SK-N-SH (cell line): ENCODE measurements around the gene CD180.

Experiments used
- EP300 ChIP-seq, 2 experiments: IDR thresholded peaks; 2 replicates each; pipeline versions ENCODE4 v1.4.0 to v1.6.1; 2012; ENCODE audit warnings: borderline replicate concordance in 1 of 2, low read depth in 1 of 2, low read length in 1 of 2
- EZH2phosphoT487 ChIP-seq: fragments of 200-600 bp; sonication (generic); IDR thresholded peaks from 2 replicates; pipeline ENCODE4 v1.6.1; 2017; ENCODE audit warnings: low read depth, mixed run types, mild to moderate bottlenecking, antibody characterized with exemption, moderate library complexity, borderline replicate concordance
- FOXM1 ChIP-seq: IDR thresholded peaks from 2 replicates; pipeline ENCODE4 v1.4.0; 2012; ENCODE audit warnings: low read depth, mild to moderate bottlenecking
- TAF1 ChIP-seq: IDR thresholded peaks from 2 replicates; pipeline ENCODE4 v1.6.1; 2012; ENCODE audit warnings: low read depth, mild to moderate bottlenecking, low read length, moderate library complexity, borderline replicate concordance
- TF ChIP-seq, protein P1 (sequence below): fragments of 200-600 bp; sonication (generic); IDR thresholded peaks from 2 replicates; pipeline ENCODE4 v1.6.1; 2017; ENCODE audit warnings: antibody characterized with exemption, mild to moderate bottlenecking, moderate library complexity
- TF ChIP-seq, protein P2 (sequence below): fragments of 150-350 bp; IDR thresholded peaks from 2 replicates; pipeline ENCODE4 v1.6.1; 2017; ENCODE audit warnings: antibody characterized with exemption, low read length, low read depth, borderline replicate concordance
- TF ChIP-seq, protein P3 (sequence below): IDR thresholded peaks from 2 replicates; pipeline ENCODE4 v1.4.0; 2012; ENCODE audit warnings: low read depth, borderline replicate concordance

- TF ChIP-seq TAF1 (no peak), EZH2phosphoT487 (no peak), EP300 (IDR thresholded peaks at IDR 0.05; ENCODE audit: borderline replicate concordance in 1 of 2, low read depth in 1 of 2, low read length in 1 of 2) (no peak), FOXM1 (no peak)
- TF ChIP-seq, protein P1, sequence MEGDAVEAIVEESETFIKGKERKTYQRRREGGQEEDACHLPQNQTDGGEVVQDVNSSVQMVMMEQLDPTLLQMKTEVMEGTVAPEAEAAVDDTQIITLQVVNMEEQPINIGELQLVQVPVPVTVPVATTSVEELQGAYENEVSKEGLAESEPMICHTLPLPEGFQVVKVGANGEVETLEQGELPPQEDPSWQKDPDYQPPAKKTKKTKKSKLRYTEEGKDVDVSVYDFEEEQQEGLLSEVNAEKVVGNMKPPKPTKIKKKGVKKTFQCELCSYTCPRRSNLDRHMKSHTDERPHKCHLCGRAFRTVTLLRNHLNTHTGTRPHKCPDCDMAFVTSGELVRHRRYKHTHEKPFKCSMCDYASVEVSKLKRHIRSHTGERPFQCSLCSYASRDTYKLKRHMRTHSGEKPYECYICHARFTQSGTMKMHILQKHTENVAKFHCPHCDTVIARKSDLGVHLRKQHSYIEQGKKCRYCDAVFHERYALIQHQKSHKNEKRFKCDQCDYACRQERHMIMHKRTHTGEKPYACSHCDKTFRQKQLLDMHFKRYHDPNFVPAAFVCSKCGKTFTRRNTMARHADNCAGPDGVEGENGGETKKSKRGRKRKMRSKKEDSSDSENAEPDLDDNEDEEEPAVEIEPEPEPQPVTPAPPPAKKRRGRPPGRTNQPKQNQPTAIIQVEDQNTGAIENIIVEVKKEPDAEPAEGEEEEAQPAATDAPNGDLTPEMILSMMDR: no peak
- TF ChIP-seq, protein P2, sequence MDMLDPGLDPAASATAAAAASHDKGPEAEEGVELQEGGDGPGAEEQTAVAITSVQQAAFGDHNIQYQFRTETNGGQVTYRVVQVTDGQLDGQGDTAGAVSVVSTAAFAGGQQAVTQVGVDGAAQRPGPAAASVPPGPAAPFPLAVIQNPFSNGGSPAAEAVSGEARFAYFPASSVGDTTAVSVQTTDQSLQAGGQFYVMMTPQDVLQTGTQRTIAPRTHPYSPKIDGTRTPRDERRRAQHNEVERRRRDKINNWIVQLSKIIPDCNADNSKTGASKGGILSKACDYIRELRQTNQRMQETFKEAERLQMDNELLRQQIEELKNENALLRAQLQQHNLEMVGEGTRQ: no peak
- TF ChIP-seq, protein P3, sequence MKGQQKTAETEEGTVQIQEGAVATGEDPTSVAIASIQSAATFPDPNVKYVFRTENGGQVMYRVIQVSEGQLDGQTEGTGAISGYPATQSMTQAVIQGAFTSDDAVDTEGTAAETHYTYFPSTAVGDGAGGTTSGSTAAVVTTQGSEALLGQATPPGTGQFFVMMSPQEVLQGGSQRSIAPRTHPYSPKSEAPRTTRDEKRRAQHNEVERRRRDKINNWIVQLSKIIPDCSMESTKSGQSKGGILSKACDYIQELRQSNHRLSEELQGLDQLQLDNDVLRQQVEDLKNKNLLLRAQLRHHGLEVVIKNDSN: no peak
Observed at GRCh38 chr5:67214036-67214435, 17.4 kb upstream of the CD180 start.
